Endodermal cell (in vitro differentiated cells): ENCODE results near the gene SNCAIP. TPM values are rescaled to one million over a fixed set of nuclear protein-coding genes. Genes with fewer than 3 reads are reported as not detected.

Experiments used
- DNase-seq: peaks from one replicate; pipeline ENCODE4 v3.0.0-alpha.2; 2017
- H3K27ac ChIP-seq: 2 replicates; pipeline ENCODE4 v1.5.1; 2013; ENCODE audit warnings: mild to moderate bottlenecking, low read depth, low read length, moderate library complexity
- H3K27me3 ChIP-seq: 2 replicates; pipeline ENCODE4 v1.6.1; 2013; ENCODE audit warnings: mild to moderate bottlenecking, low read length, moderate library complexity; ENCODE audit not compliant: insufficient read depth, control insufficient read depth, poor library complexity, severe bottlenecking
- H3K36me3 ChIP-seq: 2 replicates; pipeline ENCODE4 v1.7.0; 2013; ENCODE audit warnings: mild to moderate bottlenecking, low read length, moderate library complexity; ENCODE audit not compliant: control insufficient read depth, insufficient read depth
- H3K4me1 ChIP-seq: one replicate; pipeline ENCODE4 v1.7.0; 2013; ENCODE audit warnings: low read length; ENCODE audit not compliant: control insufficient read depth, insufficient read depth
- H3K4me3 ChIP-seq: 2 replicates; pipeline ENCODE4 v1.5.1; 2013; ENCODE audit warnings: mild to moderate bottlenecking, low read length, moderate library complexity
- H3K9ac ChIP-seq: 2 replicates; pipeline ENCODE4 v1.6.1; 2013; ENCODE audit warnings: mild to moderate bottlenecking, low read length, moderate library complexity; ENCODE audit not compliant: poor library complexity, severe bottlenecking; ENCODE audit errors: extremely low read depth
- H3K9me3 ChIP-seq: 2 replicates; pipeline ENCODE4 v1.6.1; 2013; ENCODE audit warnings: mild to moderate bottlenecking, low read length, moderate library complexity; ENCODE audit not compliant: control insufficient read depth
- H3K27ac Mint-ChIP-seq: 2 replicates; pipeline ENCODE4 v1.8.0; 2020; ENCODE audit warnings: mixed read lengths
- H3K27me3 Mint-ChIP-seq: 2 replicates; pipeline ENCODE4 v1.8.0; 2021; ENCODE audit warnings: mild to moderate bottlenecking, mixed read lengths; ENCODE audit not compliant: insufficient read depth
- H3K36me3 Mint-ChIP-seq: 2 replicates; pipeline ENCODE4 v1.8.0; 2020; ENCODE audit warnings: low read depth, mixed read lengths
- H3K4me1 Mint-ChIP-seq: 2 replicates; pipeline ENCODE4 v1.8.0; 2020; ENCODE audit warnings: mixed read lengths
- H3K4me3 Mint-ChIP-seq: 2 replicates; pipeline ENCODE4 v1.8.0; 2020; ENCODE audit warnings: mild to moderate bottlenecking, moderate library complexity, mixed read lengths
- H3K9me3 Mint-ChIP-seq: 2 replicates; pipeline ENCODE4 v1.8.0; 2020; ENCODE audit warnings: mild to moderate bottlenecking, mixed read lengths
- CTCF ChIP-seq: fragments of 200-600 bp; sonication (generic); conservative IDR thresholded peaks from 2 replicates; pipeline ENCODE4 v1.5.0; 2021; ENCODE audit warnings: antibody characterized with exemption, mild to moderate bottlenecking
- WGBS, 2 experiments: methylation state at CpG; one replicate each; pipeline versions ENCODE4 v1.1.5 to v1.1.7; 2013; ENCODE audit warnings: missing lambda C conversion rate in 2 of 2, mixed read lengths in 1 of 2; ENCODE audit not compliant: insufficient coverage in 1 of 2, insufficient read length in 1 of 2; 5-methylcytosine and 5-hydroxymethylcytosine counted together
- total RNA-seq, 2 donors: library from RNA; stranded (reverse); fragmentation: NEBNext Ultra II Directional in 1 of 2; extraction: Animal tissue kit (Norgen Biotek cat#: 25700) in 1 of 2; gene quantifications; 2 replicates in 1 of 2; 3 replicates in 1 of 2; pipeline ENCODE4 v1.2.1, GENCODE V29; 2021

The SNCAIP gene
- total RNA-seq, 2 donors from 2014 or later = 1.4 to 2.1 TPM

GRCh38 chr5:122434205-122434970 is 122.4 kb downstream of the SNCAIP start:
- no peak for DNase-seq
- Histone ChIP-seq H3K27ac (no peak overlapping the region), H3K27me3 (no peaks in the 10 kb centered on the region), H3K36me3 (no peaks in the 10 kb centered on the region), H3K9ac (no peak overlapping the region), H3K4me1 (no peaks in the 10 kb centered on the region), H3K4me3 (no peak overlapping the region), H3K9me3 (no peaks in the 10 kb centered on the region)
- peaks cover 2% of the 10 kb centered on the region for H3K27me3 Mint-ChIP-seq
- H3K27ac Mint-ChIP-seq = no peak overlapping the region
- peaks cover 2% of the 10 kb centered on the region for H3K9me3 Mint-ChIP-seq
- no peaks in the 10 kb centered on the region for H3K36me3 Mint-ChIP-seq
- peaks cover 7% of the 10 kb centered on the region for H3K4me1 Mint-ChIP-seq
- no peak overlapping the region for H3K4me3 Mint-ChIP-seq
- 86 to 100% methylated on average over 3 to 5 of the region's 5 CpGs for WGBS, 2 experiments
- no peak for TF ChIP-seq CTCF

DNA sequence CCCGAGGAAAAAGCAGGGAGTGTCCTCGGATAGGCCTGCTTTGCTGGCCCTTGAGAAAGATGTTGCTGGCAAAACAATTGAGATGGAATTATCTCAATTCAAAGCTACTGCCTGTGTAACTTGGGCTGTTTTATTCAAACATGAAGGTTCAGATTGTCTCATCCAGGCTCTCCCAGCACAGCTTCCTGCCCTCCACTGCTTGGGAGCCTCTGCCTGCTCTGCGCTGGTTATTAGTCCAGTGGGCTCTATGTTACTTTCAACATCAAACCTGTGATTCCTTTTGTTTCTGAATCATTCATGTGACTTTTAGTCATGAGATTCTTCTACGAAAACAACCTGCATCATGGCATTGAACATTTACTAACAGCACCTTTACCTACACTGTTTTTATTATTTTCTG is 123.2 kb downstream of the SNCAIP start:
- 88 to 91% methylated on average over 2 to 4 of the region's 4 CpGs for WGBS, 2 experiments
- H3K36me3 ChIP-seq = no peaks in the 10 kb centered on the region
- no peak for DNase-seq
- Mint-ChIP-seq H3K36me3 (no peaks in the 10 kb centered on the region), H3K4me1 (peaks cover 6% of the 10 kb centered on the region), H3K4me3 (no peak overlapping the region), H3K27me3 (peaks cover 2% of the 10 kb centered on the region), H3K27ac (no peak overlapping the region), H3K9me3 (no peaks in the 10 kb centered on the region)
- peaks cover 4% of the 10 kb centered on the region for H3K4me1 ChIP-seq
- no peak overlapping the region for H3K9ac ChIP-seq
- H3K27ac ChIP-seq = peak overlapping the region; percentile 18
- no peak for TF ChIP-seq CTCF
- H3K9me3 ChIP-seq = no peaks in the 10 kb centered on the region
- H3K4me3 ChIP-seq = no peak overlapping the region
- H3K27me3 ChIP-seq = no peaks in the 10 kb centered on the region

GRCh38 chr5:122435761-122436160 is 123.7 kb downstream of the SNCAIP start:
- Histone ChIP-seq H3K27ac (peak overlapping the region; percentile 18), H3K9ac (no peak overlapping the region), H3K4me3 (no peak overlapping the region), H3K36me3 (no peaks in the 10 kb centered on the region), H3K9me3 (no peaks in the 10 kb centered on the region), H3K27me3 (no peaks in the 10 kb centered on the region), H3K4me1 (peaks cover 4% of the 10 kb centered on the region)
- no peak overlapping the region for H3K4me3 Mint-ChIP-seq
- peaks cover 10% of the 10 kb centered on the region for H3K4me1 Mint-ChIP-seq
- DNase-seq = no peak
- TF ChIP-seq CTCF = no peak
- 95 to 97% methylated on average over 2 to 3 of the region's 3 CpGs for WGBS, 2 experiments
- H3K36me3 Mint-ChIP-seq = no peaks in the 10 kb centered on the region
- no peaks in the 10 kb centered on the region for H3K9me3 Mint-ChIP-seq
- peaks cover 2% of the 10 kb centered on the region for H3K27me3 Mint-ChIP-seq
- H3K27ac Mint-ChIP-seq = no peak overlapping the region
